Fibroblast of villous mesenchyme (primary cell): Measurements from ENCODE around the gene TNNC2. TPM values are rescaled to one million over a fixed set of nuclear protein-coding genes. Genes with fewer than 3 reads are reported as not detected.

Experiments
- DNase-seq: peaks from one replicate; pipeline ENCODE4 v3.0.0-alpha.2; 2010; ENCODE audit warnings: low read depth
- H3K4me3 ChIP-seq: 2 replicates; pipeline ENCODE4 v1.5.1; 2011; ENCODE audit warnings: low read depth, mild to moderate bottlenecking, low read length
- total RNA-seq: library from RNA; depleted of rRNA; stranded (reverse); fragments of >200 nt; gene quantifications from 2 replicates; pipeline ENCODE4 v1.2.3, GENCODE V29; 2012
- TF ChIP-seq, protein P1 (sequence below): IDR thresholded peaks from 2 replicates; pipeline ENCODE4 v1.5.1; 2012; ENCODE audit warnings: low read depth, mild to moderate bottlenecking, low read length; ENCODE audit not compliant: insufficient read depth

TNNC2 gene
- total RNA-seq, 1 donor, result 0.43 TPM

DNA sequence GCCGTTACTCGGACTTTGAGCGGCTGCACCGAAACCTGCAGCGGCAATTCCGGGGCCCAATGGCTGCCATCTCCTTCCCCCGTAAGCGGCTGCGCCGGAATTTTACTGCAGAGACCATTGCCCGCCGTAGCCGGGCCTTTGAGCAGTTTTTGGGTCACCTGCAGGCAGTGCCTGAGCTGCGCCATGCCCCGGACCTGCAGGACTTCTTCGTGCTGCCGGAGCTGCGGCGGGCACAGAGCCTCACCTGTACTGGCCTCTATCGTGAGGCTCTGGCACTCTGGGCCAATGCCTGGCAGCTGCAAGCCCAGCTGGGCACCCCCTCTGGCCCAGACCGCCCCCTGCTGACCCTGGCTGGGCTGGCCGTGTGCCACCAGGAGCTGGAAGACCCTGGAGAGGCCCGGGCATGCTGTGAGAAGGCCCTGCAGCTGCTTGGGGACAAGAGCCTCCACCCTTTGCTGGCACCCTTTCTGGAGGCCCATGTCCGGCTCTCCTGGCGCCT, 13.6 kb upstream of the TNNC2 start:
- no peak overlapping the region for H3K4me3 ChIP-seq
- TF ChIP-seq, protein P1, sequence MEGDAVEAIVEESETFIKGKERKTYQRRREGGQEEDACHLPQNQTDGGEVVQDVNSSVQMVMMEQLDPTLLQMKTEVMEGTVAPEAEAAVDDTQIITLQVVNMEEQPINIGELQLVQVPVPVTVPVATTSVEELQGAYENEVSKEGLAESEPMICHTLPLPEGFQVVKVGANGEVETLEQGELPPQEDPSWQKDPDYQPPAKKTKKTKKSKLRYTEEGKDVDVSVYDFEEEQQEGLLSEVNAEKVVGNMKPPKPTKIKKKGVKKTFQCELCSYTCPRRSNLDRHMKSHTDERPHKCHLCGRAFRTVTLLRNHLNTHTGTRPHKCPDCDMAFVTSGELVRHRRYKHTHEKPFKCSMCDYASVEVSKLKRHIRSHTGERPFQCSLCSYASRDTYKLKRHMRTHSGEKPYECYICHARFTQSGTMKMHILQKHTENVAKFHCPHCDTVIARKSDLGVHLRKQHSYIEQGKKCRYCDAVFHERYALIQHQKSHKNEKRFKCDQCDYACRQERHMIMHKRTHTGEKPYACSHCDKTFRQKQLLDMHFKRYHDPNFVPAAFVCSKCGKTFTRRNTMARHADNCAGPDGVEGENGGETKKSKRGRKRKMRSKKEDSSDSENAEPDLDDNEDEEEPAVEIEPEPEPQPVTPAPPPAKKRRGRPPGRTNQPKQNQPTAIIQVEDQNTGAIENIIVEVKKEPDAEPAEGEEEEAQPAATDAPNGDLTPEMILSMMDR, result no peak
- no peak for DNase-seq

DNA sequence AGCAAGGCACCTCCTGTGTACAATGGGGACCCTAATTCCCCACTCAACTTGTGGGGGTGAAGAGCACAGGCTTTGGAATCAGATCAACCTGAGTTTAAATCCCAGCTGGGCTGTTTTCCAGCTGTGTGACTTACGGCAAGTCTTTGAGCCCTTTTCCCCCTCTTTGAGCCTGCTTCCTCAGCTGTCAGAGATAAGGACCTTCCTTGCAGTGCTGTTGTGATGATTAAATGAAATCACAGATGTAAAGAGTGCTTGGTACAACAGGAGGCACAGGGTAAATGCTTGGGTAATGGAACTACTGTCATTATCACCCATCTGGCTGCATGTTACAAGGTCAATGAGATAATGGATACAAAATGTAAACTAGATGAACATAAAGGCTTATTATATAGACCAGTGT, 9.7 kb upstream of the TNNC2 start:
- TF ChIP-seq, protein P1, result no peak
- H3K4me3 ChIP-seq, result peak overlapping the region; percentile 36
- peak; percentile 78 for DNase-seq

- TF ChIP-seq, protein P1, result no peak
- peak; percentile 83 for DNase-seq
- H3K4me3 ChIP-seq, result peak overlapping the region; percentile 74
Observed at GRCh38 chr20:45835825-45836224, 8.7 kb upstream of the TNNC2 start.

GRCh38 chr20:45835329-45835765, 8.2 kb upstream of the TNNC2 start:
- no peak for DNase-seq
- TF ChIP-seq, protein P1, result no peak
- peak overlapping the region; percentile 74 for H3K4me3 ChIP-seq

DNA sequence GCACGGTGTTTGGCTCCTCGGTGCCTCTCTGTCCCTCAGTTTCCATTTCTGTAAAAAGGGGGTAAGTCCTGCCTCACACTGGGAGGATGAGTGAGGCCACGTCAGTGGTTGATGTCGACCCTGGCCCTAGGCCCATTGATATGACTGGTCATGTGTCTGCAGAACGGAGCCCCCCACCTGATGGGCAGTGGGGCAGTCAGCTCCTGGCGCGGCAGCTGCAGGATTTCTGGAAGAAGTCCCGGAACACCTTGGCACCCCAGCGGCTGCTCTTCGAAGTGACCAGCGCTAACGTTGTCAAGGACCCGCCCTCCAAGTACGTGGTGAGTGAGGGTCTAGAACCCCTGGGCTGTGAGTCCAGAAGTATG, 7.7 kb upstream of the TNNC2 start:
- H3K4me3 ChIP-seq, result peak overlapping the region; percentile 74
- DNase-seq, result no peak

DNA sequence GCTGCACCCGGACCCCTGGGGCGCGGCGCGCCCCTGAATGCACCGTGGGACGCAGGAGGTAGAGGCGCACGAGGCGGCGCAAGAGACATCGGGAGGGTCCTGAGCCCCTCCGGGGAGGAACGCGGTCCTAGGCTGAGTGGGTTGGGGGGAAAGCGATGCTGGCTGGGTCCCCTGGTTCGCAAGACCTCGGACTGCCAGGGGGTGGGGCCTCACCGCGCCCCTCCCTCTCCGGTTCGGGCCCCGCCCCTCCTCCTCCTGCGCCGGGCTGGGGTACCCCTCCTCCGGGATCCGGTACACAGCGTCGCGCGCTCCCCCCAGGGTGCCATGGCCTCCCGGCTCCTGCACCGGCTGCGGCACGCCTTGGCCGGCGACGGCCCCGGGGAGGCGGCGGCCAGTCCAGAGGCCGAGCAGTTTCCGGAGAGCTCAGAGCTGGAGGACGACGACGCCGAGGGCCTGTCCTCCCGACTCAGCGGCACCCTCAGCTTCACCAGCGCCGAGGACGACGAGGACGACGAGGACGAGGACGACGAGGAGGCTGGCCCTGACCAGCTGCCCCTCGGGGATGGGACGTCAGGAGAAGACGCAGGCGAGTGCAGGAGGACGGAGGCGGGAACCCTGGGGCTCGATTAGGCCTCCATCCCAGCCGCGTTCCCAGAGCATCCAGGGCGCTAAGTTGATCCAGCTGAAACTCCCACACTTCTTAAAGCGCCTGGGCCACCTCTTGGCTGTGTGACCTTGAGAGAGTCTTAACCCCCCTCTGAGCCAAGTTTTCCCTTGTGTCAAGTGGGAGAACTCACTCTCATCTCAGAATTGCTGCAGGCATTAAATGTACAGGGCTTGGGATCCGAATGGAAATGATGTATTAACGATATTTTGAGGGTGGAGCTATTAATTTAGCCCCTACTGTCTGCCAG, 7.0 kb upstream of the TNNC2 start:
- DNase-seq, result peak; percentile 73
- TF ChIP-seq, protein P1, result no peak
- peak overlapping the region; percentile 74 for H3K4me3 ChIP-seq

More for the DNA sequence above, 7.7 kb upstream of the TNNC2 start:
- TF ChIP-seq, protein P1, result no peak
